GM18861 (cell line): Measurements from ENCODE around the gene PERM1.
"Not testable (repeated sequence)": the region's sequence is repeated elsewhere in the genome, so short reads cannot be mapped to it uniquely, and the experiment has no call there.

ENCODE experiments used
- ATAC-seq: cut with Tn5 transposase; IDR thresholded peaks from one replicate; pipeline ENCODE4 v1.9.1; 2021; ENCODE audit not compliant: unreplicated experiment

PERM1 gene

GRCh38 chr1:981955-982558 lies at the start of gene PERM1:
Gene PERM1 (minus strand): TSS chr1:982093. CDS start chr1:981029, 1,064 bp downstream.
- no peak for ATAC-seq

DNA sequence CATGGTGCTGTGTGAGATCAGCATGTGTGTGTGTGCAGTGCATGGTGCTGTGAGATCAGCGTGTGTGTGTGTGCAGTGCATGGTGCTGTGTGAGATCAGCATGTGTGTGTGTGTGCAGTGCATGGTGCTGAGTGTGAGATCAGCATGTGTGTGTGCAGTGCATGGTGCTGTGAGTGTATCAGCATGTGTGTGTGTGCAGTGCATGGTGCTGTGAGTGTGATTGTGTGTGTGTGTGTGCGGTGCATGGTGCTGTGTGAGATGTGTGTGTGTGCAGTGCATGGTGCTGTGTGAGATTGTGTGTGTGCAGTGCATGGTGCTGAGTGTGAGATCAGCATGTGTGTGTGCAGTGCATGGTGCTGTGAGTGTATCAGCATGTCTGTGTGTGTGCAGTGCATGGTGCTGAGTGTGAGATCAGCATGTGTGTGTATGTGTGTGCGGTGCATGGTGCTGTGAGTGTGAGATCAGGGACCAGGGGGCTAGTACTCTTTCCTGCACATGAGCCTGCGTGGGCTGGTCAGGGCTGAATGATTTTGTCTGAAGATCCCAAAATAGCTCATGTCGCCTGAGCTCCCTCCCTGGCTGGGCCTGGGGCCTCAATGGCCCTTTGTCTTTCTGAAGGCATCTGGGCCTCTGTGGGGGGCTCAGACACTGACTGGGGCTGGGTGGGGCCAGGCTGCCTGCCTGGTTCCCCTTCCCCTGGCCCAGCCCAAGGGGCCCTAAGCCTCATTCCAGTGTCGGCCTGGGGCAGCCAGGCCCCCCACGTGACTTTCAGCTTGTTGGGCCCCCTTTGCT lies 49.2 kb upstream of the PERM1 start:
- not testable (repeated sequence) for ATAC-seq

GRCh38 chr1:1027791-1028190 lies 45.9 kb upstream of the PERM1 start:
- ATAC-seq = no peak

DNA sequence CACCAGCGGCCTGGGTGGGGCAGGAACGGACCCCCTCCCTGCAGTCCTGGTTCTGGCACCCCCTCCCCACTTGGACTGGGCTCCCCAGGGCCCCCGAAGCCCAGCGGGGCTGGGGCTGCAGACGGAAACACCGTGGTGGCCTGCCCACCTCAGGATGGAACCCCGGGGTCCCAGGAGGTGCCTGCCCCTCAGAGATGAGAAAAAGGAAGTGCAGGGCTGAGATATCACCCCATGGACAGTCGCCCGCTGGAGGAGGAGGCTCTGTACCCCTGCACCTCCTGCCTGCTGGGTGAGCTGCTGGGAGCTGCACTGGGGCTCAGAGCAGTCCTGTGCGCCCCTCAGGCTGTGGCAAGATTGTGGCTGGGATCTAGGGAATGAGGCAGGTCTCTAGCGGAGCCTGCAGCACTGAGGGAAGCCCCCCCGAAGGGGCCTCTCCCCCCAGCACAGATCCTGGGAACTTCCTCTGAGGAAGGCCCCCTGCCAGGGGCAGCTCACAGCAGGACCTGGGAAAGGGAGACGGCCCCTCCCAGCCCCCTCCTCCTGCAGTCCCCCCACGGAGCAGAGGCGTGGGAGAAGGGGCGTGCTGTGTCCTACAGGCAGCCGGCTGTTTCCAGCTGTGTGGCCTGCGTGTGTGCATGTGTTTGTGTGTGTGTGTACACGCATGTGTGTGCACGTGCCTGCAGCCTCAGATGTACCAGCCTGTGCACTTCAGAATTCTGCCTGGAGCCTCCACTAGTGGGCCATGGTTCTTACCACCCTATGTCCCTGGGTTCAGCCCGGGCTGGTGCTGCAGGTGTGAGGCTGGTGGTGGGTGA lies 44.9 kb upstream of the PERM1 start:
- no peak for ATAC-seq

DNA sequence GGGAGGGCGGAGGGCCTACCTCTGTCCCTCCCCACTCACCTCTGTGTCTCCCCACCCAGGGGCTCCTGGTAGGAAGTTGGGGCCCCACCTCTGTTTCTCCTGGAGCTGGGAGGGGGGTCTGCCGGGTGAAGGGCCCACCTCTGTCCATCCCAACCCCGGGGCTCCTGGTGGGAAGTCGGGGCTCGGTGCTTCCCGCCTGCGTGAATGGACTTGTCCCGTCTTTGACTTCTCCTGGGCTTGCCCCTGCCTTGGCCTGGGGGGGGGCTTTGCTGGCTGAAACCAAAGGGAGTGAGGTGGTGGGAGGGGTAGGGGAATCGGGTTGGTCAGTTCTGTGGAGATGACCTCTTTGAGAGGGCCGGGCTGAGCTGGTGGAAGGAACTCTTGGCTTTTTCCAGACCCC lies 43.8 kb upstream of the PERM1 start:
- ATAC-seq = no peak

DNA sequence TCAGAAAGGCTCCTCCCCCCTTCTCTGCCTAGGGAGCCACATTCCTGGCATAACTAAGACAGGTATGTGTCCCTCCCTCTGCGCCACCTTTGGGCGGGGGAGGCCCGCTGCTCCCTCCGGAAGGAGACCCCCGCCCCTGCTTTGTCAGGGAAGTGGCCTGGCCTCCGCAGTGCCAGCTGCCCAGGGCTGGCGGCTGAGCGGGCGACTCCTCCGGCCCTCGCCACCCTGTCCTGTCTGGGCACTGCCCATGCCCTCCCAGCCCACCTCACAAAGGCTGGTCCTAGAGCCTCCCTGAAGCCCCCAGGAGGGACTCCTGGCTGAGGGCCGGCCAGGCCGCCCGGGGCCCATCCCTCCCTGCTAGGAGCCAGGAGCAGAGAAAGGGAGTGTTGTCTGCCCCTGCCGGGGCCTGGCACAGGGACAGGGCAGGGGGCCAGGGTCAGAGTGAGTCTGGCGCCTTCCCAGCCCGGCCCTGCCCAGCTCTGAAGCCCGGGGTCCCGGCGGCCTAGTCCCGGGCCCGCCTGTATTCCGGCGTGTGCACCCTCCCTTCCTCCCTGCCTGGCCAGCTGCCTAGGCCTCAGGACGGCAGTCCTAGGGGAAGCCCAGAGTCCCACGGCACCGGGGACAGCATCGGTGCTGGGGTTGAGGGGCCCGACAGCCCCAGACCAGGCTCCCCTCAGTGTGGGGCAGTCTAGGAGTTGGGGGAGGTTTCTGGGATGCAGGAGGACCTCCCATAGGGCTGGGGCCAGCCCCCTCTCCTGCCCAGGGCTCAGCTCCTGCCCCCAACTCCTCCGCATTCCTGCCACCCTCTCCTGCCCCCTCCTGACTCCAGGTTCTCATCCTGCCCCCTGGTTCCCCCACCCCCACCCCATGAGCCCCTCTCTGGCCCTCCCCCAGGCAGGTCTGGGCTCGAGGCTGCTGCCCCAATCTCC lies 43.1 kb upstream of the PERM1 start:
- no peak for ATAC-seq

- no peak for ATAC-seq
Measured at GRCh38 chr1:1024149-1024770, 42.4 kb upstream of the PERM1 start.

GRCh38 chr1:1023700-1024099 lies 41.8 kb upstream of the PERM1 start:
- no peak for ATAC-seq

- no peak for ATAC-seq
Measured at GRCh38 chr1:1022302-1023009, 40.6 kb upstream of the PERM1 start.

DNA sequence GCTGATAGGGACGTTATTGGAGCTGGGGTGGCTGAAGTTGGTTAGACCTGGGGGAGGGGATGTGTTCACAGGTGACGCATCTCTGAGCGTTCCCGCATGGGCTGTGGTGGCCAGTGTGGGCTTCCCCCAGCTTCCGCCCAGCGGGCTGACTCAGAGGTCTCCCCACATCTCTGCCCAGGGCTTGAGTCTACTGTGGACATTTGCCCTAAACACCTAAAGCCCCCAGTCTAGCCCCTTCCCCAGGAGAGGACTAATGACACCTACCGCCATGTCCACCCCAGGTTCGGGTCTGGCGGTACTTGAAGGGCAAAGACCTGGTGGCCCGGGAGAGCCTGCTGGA lies 40.0 kb upstream of the PERM1 start:
- ATAC-seq = no peak

- no peak for ATAC-seq
Measured at GRCh38 chr1:1021010-1021919, 39.4 kb upstream of the PERM1 start.

DNA sequence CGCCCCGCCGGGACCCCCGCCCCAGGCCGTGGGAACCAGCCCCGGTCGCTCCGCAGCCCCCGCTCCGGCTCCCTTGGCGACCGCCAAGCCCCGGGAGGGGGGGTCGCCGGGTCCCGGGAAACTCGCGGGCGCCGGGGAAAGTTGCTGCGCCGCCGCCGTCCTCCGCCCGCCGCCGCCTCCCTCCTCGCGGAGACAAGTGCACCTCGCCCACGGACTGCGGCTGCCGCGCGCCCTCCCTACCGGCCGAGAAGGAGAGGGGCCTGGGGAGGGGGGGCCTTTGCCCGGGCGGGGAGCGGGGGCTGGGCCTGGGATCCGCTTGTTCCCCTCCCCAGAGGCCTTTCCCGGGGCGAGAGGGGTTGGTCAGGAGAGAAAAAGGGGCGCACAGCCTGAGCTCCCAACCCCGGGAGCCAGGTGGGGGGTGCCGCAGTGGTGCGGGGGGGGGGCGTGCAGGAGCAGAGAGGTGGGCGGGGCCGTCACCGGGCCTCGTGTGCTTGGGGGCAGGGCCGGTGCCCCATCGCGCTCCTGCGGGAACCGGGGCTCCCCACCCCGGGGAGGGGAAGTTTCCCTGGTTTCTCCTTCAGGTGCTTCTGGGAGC lies 38.6 kb upstream of the PERM1 start:
- ATAC-seq = peak; percentile 8

DNA sequence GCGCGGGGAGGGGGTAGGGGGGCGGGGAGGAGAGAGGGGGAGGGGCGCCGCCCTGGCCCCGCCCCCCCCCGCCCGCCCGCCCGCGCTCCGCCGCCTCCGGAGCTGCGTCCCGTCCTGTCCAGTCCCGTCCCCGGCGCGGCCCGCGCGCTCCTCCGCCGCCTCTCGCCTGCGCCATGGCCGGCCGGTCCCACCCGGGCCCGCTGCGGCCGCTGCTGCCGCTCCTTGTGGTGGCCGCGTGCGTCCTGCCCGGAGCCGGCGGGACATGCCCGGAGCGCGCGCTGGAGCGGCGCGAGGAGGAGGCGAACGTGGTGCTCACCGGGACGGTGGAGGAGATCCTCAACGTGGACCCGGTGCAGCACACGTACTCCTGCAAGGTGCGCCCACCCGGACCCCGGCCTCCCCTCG lies 38.1 kb upstream of the PERM1 start, which contains the start of gene AGRN:
AGRN (plus strand) TSS at position 121 of the 405 bp plus-strand sequence; CDS start at position 174, 53 bp downstream.
- peak; percentile 34 for ATAC-seq

- ATAC-seq = peak; percentile 48
Measured at GRCh38 chr1:1019122-1019999, 37.5 kb upstream of the PERM1 start.

GRCh38 chr1:1018321-1018685 lies 36.4 kb upstream of the PERM1 start:
- not testable (repeated sequence) for ATAC-seq

DNA sequence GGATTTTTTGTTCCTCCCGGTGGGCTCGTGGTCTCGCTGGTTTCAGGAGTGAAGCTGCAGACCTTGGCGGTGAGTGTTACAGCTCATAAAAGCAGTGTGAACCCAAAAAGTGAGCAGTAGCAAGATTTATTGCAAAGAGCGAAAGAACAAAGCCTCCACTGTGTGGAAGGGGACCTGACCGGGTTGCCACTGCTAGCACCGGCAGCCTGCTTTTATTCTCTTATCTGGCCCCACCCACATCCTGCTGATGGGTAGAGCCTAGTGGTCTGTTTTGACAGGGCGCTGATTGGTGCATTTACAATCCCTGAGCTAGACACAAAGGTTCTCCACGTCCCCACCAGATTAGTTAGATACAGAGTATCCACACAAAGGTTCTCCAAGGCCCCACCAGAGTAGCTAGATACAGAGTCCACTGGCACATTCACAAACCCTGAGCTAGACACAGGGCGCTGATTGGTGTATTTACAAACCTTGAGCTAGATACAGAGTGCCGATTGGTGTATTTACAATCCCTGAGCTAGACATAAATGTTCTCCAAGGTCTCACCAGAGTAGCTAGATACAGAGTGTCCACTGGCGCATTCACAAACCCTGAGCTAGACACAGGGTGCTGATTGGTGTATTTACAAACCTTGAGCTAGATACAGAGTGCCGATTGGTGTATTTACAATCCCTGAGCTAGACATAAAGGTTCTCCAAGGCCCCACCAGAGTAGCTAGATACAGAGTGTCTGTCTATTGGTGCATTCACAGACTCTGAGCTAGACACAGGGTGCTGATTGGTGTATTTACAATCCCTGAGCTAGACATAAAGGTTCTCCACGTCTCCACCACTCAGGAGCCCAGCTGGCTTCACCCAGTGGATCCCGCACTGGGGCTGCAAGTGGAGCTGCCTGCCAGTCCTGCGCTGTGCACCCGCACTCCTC lies 35.8 kb upstream of the PERM1 start:
- not testable (repeated sequence) for ATAC-seq
